COR-L47 (cell line): ENCODE data around the gene SRGAP2C.
"Not testable (repeated sequence)": the region's sequence is repeated elsewhere in the genome, so short reads cannot be mapped to it uniquely, and the experiment has no call there.

Experiments used
- DNase-seq: peaks from one replicate; lab custom pipeline; 2025; lab: John Stamatoyannopoulos, UW

SRGAP2C gene

DNA sequence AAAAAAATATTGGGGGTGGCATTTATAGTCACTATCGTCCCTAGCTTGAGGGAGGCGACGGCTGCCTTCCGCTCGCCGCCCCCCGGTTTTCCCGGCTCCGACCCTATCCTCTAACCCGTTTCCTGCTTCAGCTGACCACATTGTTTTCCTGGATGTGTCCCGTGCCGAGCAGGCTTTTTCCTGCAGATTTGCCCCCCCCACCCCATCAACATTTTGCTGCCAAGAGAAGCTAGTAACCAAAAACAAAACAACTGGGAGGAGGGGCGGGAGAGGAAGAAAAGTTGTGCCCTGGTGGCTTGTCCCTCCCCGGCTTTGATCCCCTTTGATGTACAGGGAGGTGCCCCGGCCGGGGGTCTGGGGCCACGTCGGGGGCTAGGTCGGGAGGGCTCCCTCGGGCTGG, 1.4 kb downstream of the SRGAP2C start:
- not testable (repeated sequence) for DNase-seq

DNA sequence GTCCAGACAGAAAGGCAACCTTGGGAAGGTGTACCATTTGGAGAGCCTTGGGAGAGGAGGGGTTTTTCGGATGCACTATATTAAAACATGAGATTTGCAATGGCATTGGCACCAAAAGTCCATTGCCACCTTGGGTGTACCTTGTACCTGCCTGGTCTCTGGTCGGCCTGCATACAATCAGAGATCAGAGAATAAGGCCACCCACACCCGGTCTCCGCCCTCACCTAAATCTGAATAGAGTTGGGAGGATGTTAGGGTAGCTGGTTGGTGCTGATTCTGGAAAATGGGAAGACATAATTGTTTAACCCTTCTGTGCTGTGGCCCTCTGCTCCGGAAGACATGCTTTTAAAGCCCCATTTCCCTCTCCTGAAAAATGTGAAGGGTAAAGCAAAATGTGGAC, 3.1 kb downstream of the SRGAP2C start:
- DNase-seq = not testable (repeated sequence)

DNA sequence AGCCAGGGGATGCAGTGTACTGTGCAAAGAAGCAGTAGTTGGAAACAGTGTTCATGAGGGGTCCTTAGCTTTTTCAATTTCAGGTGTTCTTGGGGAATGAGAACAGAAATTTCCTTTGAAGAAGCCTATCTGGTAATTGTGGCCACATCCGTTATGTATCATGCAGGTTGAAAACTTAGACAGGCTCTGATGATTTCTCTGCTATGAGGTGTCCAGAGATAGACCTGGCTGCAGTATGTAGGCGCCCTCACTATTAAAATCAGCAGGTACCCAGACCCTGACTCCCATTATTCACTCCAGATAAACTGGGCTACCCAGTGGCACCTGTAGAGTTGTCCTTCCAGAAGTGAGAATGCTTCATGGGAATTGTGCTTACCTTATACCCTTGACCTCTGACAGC, 7.7 kb downstream of the SRGAP2C start:
- not testable (repeated sequence) for DNase-seq

DNA sequence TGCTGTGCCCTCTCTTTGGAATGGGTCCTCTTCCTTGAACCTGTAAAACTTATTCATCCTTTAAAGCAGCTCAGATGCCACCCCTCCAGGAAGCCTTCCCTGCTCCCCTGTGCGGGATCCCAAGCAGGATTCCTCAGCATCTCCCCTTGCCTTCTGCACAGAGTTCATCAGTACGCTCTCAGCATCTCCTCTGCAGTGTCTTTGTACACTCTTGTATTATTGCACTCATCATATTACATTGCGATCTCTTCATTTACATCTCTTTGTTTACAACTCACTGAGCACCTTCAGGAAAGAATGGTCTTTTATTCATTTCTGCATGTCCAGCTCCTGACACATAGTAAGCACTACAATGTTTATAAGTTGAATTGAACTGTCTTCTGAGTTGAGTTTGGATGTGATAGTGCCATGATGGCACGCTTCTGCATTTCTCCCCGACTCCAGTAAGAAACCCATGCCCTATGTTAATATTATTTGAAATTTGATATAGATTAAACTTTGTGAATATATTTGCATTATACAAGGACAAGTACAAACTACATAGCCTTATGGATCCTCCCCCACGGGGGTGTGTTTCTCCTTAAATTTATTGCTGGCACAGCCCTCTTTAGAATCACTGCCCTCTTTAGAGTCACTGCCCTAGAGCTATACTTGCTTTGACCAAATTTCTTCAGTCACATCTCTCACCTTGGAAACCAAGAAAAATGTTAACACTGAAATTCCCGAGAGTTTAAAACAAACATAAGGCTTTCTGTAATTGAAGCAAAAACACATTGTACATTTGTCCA, 12.5 kb downstream of the SRGAP2C start:
- DNase-seq = not testable (repeated sequence)

DNA sequence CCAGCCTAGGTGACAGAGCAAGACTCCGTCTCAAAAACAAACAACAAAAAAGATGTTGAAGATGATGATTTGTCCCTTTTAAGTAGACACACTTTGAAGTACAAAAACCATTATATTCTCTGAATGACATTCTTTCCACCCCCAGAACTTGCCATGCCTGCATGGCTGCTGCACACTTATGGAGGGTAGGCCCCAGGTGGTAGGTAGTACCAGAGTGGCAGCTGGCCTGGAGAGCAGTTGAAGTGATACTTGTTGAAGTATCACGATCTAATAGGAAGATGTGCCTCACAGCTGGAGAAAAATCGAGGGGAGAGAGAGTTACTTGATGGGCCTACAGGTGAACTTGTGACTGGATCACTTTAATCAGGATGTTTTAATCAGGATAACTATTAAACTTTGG, 15.0 kb downstream of the SRGAP2C start:
- not testable (repeated sequence) for DNase-seq

DNA sequence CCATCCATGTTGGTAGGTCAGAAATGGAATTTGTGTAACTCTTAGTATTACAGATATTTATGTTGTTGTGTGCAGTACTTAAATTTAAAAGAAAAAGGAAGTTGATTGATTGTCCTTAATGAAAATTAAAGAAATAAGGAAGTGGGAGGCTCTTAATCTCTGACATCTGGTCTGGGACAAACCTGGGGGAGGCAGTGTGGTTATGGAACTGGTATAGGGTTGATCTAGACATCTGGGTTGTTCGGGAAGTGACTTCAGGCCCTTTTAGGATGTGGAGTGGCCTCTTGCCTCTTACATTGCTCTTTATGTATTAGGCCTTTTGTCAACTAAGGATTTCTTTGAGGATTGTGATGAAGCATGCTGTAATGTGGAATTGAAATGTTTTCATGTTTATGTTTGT, 15.5 kb downstream of the SRGAP2C start:
- DNase-seq = not testable (repeated sequence)

DNA sequence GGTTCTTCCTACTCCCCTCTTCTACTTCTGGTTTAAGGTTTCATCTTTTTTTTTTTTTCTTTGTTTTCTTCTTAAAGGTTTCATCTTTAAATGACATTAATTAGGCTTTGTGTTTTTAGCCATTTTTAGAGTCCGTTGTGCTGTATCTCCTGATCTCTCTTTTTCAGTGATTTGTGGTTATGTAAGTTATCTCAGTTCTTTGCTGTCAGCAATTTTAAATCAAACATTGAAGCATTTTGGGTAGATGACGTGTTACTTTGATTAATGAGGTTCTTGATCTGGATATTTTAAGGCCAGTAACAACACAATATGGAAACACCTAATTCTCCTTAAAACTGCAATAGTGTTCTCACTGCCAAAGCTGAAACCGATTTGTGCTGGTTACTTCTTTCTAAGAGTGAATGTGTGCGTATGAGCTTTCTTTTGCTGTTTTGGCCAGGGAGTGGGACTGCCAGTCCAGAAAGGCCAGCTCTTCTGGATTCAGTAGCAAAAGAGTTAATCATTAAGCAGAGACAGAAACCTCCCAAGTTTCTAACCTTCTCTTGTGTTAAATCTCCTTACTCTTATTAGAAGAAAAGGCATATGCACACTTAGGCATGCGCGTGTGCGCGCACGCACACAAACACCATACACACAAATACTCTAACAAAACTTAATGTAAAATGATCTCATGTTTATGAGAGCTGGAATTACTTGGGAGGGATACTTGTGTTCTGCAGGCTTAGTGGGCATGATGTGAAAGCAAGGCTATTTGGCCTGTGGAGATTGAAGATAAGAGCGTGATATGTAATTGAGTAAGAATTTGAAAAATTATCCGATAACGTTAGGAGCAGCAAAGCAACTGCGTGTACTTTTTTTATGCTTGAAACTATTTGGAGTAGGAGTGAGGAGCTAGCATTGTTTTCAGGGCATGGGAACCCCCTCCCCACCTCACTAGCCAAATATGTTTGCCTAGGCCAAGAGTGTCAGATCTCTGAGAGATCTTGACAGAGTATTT, 16.5 kb downstream of the SRGAP2C start:
- DNase-seq = not testable (repeated sequence)

DNA sequence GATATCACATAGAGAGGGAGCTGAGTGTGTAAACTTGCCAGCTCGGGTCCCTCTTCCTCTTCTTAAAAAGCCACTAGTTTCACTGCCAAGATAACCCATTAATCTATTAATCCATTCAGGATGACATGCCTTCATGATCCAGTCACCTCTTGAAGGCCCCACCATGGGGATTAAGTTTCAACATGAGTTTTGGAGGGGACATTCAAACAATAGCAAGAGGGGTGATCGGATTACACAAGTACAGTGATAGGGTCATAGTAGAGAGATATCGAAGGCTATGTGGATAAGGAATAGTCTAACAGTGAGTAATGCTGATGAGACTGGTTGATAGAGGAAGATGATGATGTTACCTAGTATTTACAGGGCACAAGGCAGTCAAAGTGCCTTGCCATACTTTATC, 18.2 kb downstream of the SRGAP2C start:
- DNase-seq = not testable (repeated sequence)

DNA sequence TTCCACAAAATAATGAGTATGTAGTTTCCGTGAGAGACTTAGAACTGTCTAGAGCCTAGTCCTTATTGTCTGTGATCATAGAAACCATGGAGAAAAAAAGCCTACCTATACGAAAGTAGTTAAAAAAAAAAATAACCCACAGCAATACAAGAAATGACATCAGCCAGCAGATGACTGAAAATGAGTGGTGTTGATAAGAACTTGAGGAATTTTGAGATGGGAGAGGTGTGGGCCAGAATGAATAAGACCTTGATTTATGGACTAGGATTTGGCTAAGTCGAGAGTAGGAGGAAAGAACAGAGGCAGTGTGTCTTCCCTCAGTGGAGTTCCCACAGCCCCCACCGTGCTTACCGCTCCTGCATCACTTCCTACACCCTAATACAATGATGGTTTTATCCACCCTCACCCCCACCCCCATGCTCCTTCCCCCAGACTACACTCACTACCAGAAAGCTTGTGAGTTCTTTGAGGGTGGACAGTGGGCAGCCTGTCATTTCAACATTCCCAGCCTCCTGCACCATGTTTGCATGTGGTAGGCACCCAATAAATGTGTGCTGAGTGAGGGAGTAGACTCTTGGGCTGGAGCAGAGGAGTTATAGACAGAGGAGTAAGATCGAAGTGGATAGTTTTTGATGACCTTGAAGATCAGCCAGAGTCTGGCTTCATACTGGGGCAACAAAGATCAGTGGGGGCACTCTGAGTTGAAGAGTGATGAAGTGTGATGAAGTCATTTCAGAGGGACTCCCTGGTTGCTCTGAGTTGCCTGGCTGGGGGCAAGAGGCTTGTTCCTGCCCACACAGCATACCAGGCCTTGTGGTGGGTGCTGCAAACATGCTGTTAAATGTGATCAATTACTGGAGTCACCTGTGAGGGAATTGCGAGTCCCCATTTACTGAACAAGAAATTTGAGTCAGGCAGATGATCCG, 21.3 kb downstream of the SRGAP2C start:
- not testable (repeated sequence) for DNase-seq

DNA sequence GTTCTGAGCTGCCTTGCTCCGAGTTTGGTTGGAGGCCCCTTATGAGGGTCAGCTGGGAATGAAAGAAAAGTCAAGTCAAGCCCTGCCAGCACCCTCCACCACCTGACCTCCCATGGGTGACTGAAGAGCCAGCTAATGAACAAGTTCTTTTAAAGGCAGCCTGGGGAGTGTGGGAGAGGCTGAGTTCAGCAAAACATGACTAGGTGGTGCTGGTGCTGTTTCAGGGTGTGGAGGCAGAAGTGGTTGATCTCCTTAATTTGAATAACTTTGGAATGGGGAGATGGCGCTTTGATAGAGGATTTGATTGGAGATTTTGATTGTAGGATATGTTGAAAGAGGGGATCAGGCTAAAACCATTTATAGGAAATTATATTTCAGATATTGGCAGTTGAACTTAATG, 22.6 kb downstream of the SRGAP2C start:
- DNase-seq = not testable (repeated sequence)

DNA sequence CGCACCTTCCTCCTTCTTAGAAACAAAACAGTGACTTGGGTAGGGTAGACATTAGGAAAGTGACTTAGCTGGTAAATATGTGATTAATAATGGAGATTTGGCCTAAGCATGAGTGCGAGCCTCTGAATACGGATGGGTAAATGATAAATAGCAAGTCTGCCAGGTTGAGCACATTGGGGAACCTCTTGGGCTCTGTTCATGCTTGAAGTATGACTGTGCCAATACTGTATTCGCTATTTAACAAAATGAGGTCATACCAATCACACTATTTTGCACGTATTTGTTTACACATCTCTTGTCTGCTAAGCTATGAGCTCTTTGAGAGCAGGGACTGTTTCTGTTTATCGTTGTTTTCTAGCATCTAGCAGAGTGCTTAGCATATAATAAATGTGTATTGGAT, 23.6 kb downstream of the SRGAP2C start:
- not testable (repeated sequence) for DNase-seq

DNA sequence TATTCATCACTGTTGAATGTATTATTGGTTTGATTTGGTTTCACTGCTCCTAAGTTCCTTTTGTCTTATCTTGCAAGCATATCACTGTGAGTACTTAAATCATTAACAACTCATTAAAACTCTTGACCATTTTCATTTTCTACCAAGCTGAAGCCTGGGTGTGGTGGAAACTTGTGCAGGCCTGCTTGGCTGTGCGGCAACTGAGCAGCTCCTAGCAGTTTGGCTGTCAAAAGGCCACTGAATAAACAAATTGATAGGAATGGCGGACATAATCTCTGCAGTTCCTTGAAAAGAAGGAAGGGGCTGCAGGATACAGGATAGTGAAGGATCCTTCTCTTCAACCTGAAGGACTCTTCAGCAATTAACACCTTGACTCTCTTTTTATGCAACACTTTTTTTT, 26.0 kb downstream of the SRGAP2C start:
- DNase-seq = not testable (repeated sequence)

DNA sequence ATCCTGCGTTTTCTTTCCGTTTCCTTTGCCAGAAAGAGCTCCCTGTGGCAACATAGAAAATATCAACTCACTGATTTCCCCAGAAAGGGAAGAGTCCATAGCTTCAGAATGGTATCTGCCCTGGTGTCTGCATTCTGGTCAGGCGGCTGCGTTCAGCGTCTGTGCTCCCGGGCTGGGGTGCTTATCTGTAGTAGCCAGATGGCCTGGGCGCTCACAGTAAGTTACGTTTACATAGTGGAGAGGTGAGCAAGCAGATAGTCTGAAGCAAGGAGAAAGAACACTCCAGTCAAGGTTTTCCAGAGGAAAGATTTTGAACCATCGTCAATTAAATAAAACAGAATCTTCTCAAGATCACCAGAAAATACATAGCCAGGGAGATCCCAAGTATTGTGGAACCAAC, 28.7 kb downstream of the SRGAP2C start:
- not testable (repeated sequence) for DNase-seq

DNA sequence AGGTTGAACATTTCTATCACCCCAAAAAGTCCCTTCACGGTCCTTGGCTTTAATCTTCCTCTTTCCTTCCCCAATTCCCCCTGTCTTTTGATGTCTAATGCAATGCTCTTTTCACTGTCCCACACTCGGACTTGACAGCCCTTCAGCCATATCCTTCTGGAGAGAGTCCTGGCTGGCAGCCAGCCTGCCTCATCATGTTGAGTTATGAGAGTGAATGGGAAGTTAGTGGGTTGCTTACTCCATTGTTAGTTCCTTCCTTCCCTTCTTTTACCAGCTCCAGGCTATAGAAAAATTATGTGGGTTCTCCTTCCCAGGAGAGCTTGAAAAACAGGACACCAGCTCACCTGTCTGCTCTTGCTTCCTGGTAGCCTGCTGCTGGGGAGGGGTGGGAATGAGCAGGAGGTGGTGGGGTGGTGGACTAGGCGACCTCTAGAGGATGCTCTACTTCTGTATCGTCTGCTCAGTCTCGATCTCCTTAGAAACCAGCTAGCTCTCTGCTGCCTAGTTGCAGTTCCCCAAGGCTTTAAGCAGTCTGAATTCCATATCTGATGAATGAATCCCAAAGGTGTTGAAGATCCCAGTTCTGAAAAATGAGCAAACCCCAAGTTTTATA, 29.9 kb downstream of the SRGAP2C start:
- DNase-seq = not testable (repeated sequence)

DNA sequence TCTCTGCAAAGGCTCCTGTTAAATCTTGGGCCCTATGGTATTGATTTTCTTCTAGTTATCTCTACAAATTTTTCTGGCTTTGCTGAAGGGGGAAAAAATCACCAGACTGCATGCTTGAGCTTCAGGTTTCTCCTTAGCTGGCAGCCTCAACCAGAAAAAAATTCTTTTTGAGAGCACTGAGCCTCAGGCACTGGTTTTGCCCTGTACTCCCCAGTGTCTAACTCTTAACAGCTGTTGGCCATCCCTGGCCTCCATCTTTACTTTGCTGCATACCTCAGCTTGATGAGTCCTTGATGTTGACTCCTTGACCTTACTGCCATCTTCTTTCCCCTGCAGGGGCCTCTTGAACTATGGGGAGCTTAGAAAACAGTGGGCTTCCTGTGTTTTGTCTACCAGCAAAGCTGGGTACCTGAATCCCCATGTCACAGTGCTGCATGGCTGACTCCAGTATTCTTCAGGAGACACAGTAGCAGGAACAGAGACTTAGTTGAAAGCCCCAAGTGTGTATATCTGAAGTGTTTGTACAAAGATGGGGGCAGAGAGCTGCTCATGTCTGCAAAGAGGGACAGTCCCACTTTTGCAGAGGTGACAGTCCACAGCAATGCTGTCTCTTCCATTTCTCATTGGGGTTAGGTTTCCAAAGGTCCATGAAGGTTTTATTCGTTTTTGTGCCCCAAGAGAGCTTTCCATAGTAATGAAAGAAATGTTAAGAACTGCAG, 31.1 kb downstream of the SRGAP2C start:
- DNase-seq = not testable (repeated sequence)

DNA sequence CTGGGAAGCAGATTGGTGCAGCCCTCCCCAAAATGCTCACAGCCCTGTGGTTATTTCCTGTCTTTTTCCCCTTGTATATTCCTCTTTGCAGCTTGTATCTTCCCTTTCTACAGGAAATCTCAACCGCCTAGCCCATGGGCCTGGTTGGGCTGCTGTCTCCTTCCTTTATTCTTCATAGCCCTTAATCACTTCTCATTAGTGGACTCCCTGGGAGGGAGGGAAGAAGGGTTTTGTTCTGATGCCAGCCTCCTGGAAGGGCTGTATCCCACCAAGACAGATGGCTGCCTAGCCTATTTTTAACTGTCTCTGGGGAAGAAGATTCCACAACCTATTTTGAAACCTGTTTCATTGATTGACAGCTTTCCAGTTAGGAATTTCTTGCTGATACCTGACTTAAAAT, 31.9 kb downstream of the SRGAP2C start:
- DNase-seq = not testable (repeated sequence)

DNA sequence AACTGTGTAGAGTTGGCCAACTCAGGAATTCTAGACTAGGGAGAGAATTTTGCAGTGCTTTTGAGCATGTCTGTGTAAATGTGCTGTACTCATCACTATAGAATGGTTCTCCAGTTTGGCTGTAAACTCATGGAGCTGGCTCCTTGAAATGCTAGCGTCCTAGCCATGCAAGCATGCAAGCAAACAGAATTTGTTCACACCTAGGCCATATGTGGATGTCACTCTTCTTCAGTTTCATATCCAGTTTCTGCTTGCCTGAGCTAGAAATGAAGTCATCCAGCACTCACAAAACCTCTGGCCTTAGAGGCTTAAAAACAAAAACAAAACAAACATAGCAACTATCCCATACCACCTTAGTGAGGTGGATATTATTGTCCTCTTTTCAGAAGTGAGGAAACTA, 37.0 kb downstream of the SRGAP2C start:
- not testable (repeated sequence) for DNase-seq

DNA sequence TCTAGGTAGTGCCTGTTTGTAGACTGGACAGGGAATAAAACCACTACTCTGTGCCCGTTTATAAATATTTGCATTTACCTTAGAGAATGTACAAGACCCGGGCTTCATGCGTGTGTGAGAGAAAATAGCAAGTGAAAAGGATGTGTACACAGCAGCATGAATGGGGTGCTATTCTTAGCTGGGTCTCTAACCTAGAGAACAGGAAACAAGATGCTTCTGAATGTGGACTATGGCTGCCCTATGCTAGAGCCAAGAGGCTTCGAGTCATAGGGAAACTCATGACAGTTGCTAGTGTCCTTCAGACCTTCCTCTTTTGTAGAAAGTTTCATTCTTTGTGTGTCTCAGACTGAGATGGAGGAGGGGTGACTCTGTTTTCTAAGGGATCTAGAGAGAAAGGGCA, 39.9 kb downstream of the SRGAP2C start:
- not testable (repeated sequence) for DNase-seq

DNA sequence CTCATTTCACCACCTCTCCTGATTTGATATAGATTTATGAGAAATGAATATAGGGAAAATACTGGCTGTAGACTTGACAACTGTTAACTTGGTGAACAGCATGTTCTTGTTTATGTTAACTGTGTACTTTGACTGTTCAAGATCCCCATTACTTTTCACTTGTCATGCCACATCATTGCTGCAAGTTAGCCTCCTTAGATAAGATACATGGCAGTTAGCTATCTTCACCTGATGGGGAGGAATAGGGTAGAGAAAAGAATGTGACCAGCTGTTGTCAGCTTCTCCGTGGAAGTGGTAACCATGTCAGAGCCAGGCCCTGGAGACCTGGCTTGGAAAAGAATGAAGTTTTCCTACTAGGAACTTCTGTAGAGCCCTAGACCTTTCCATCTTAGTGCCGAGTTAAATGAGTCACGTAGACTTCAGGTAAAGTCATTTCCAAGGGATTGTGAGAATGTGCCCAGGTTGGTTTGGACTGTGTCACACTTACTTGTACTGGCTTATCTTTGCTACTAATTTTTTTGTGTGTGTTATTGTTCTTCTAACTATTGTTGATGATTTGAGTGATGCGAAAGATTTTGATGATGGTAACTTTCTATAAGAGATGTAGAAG, 41.6 kb downstream of the SRGAP2C start:
- DNase-seq = not testable (repeated sequence)

DNA sequence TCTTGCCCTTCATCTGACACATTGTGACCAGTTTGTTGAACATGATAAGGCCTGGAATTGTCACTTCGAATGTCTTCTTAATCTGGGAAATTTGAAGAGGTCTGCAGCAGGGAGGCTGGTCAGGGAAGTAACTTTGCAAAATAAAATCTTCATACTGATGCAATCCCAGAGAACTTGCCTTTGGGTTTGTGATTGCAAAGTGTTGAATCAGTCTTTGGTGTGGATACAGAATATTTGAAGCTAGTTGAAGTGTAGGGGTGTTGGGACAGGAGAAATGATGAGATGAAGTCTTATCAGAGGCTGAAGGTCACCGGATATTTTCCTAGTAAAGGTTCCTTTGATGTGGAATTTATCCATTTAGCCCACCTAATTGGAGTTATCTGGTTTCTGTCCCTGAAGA, 42.1 kb downstream of the SRGAP2C start:
- DNase-seq = not testable (repeated sequence)
